Keratinocyte (primary cell): ENCODE measurements around the gene CLCN7. TPM values are rescaled to one million over a fixed set of nuclear protein-coding genes. Genes with fewer than 3 reads are reported as not detected.

Experiments
- DNase-seq: peaks from one replicate; pipeline ENCODE4 v3.0.0-alpha.2; 2011; ENCODE audit warnings: low read depth, missing footprints, low spot score
- FAIRE-seq: peaks from 2 replicates; lab custom pipeline; 2011; peaks lifted over from hg19 to GRCh38; lab: Jason Lieb, UNC
- H2AFZ ChIP-seq: 2 replicates; pipeline ENCODE4 v1.6.0; 2012; ENCODE audit warnings: low read length, control low read depth, inconsistent platforms; ENCODE audit not compliant: control insufficient read depth
- H3K27ac ChIP-seq: 2 replicates; pipeline ENCODE4 v1.5.1; 2011; ENCODE audit warnings: low read length; ENCODE audit not compliant: control insufficient read depth, insufficient read depth
- H3K27me3 ChIP-seq: 3 replicates; pipeline ENCODE4 v1.6.0; 2011; ENCODE audit warnings: low read length; ENCODE audit not compliant: control insufficient read depth, insufficient read depth; ENCODE audit errors: extremely low read depth
- H3K36me3 ChIP-seq, 2 experiments: 2 replicates in 1 of 2; 3 replicates in 1 of 2; pipeline ENCODE4 v1.5.1; 2011; ENCODE audit warnings: low read length in 2 of 2, mild to moderate bottlenecking in 1 of 2; ENCODE audit not compliant: control insufficient read depth in 2 of 2, insufficient read depth in 2 of 2; ENCODE audit errors: extremely low read depth in 1 of 2
- H3K4me1 ChIP-seq: 3 replicates; pipeline ENCODE4 v1.5.1; 2011; ENCODE audit warnings: low read length; ENCODE audit not compliant: control insufficient read depth, insufficient read depth; ENCODE audit errors: extremely low read depth
- H3K4me2 ChIP-seq: 3 replicates; pipeline ENCODE4 v1.6.0; 2011; ENCODE audit warnings: low read depth, low read length; ENCODE audit not compliant: control insufficient read depth, insufficient read depth; ENCODE audit errors: extremely low read depth
- H3K4me3 ChIP-seq, 3 experiments: fragments of 200-600 bp in 1 of 3; sonication (generic) in 1 of 3; 2 replicates in 2 of 3; 3 replicates in 1 of 3; pipeline ENCODE4 v1.5.1; 2011 to 2016; ENCODE audit warnings: low read length in 3 of 3, mild to moderate bottlenecking in 3 of 3, control low read depth in 2 of 3, inconsistent platforms in 1 of 3, low read depth in 1 of 3, mixed read lengths in 1 of 3, mixed run types in 1 of 3, moderate library complexity in 1 of 3; ENCODE audit not compliant: control insufficient read depth in 2 of 3, insufficient read depth in 2 of 3; ENCODE audit errors: extremely low read depth in 1 of 3
- H3K79me2 ChIP-seq: 2 replicates; pipeline ENCODE4 v1.6.0; 2012; ENCODE audit warnings: low read length; ENCODE audit not compliant: control insufficient read depth, insufficient read depth
- H3K9ac ChIP-seq: 3 replicates; pipeline ENCODE4 v1.6.0; 2011; ENCODE audit warnings: low read length; ENCODE audit not compliant: control insufficient read depth, insufficient read depth; ENCODE audit errors: extremely low read depth
- H3K9me1 ChIP-seq: 3 replicates; pipeline ENCODE4 v1.6.0; 2011; ENCODE audit warnings: low read length; ENCODE audit not compliant: control insufficient read depth, insufficient read depth; ENCODE audit errors: extremely low read depth
- H3K9me3 ChIP-seq: 2 replicates; pipeline ENCODE4 v1.5.1; 2012; ENCODE audit warnings: low read depth, low read length; ENCODE audit not compliant: control insufficient read depth
- H4K20me1 ChIP-seq: 3 replicates; pipeline ENCODE4 v1.6.0; 2011; ENCODE audit warnings: low read length; ENCODE audit not compliant: control insufficient read depth, insufficient read depth; ENCODE audit errors: extremely low read depth
- EZH2 ChIP-seq: IDR thresholded peaks from one replicate; pipeline ENCODE4 v1.6.1; 2012; ENCODE audit warnings: inconsistent platforms, mild to moderate bottlenecking, low read length, moderate library complexity
- dilution Hi-C: fragments of 300-500 bp; cut with MboI; formaldehyde crosslinking; loops from one replicate; pipeline ENCODE4 v1.7.0; 2020; ENCODE audit warnings: low sequenced_read_pairs; ENCODE audit not compliant: extremely low pct_ligation_motif_present
- polyA plus RNA-seq, 5 experiments: library from polyadenylated mRNA; depleted of rRNA in 3 of 5; stranded (reverse) in 3 of 5; stranded (forward) in 1 of 5; unstranded in 1 of 5; fragments of >200 nt; gene quantifications; 1 replicate in 1 of 5; 2 replicates in 3 of 5; 3 replicates in 1 of 5; pipeline versions ENCODE4 v1.2.1 to v1.2.3, GENCODE V29; 2011 to 2012; ENCODE audit warnings: missing spikeins in 2 of 5, low read depth in 1 of 5, low replicate concordance in 1 of 5
- TF ChIP-seq, protein P1 (sequence below), 3 experiments: IDR thresholded peaks in 1 of 3; conservative IDR thresholded peaks in 1 of 3; optimal IDR thresholded peaks in 1 of 3; 2 replicates in 2 of 3; 3 replicates in 1 of 3; pipeline versions ENCODE3 to v1.5.1; 2011; ENCODE audit warnings: low read length in 3 of 3, mild to moderate bottlenecking in 3 of 3, moderate library complexity in 2 of 3, control low read depth in 1 of 3, inconsistent platforms in 1 of 3; ENCODE audit not compliant: insufficient read depth in 2 of 3; ENCODE audit errors: extremely low read depth in 1 of 3

The CLCN7 gene
- polyA plus RNA-seq, 1 donor (not counting 4 experiments of a cell fraction or from before 2014, with no cell fraction given), result 13.3 TPM

GRCh38 chr16:1433263-1433560, 41.6 kb downstream of the CLCN7 start:
- Histone ChIP-seq H3K27me3 (no peaks in the 10 kb centered on the region), H3K27ac (no peak overlapping the region), H3K9me1 (no peaks in the 10 kb centered on the region), H3K4me1 (no peaks in the 10 kb centered on the region), H3K9me3 (no peaks in the 10 kb centered on the region), H3K9ac (no peak overlapping the region), H4K20me1 (no peaks in the 10 kb centered on the region), H3K36me3 (no peaks in the 10 kb centered on the region), H3K4me3 (no peak overlapping the region), H2AFZ (no peak overlapping the region), H3K4me2 (no peak overlapping the region), H3K79me2 (no peaks in the 10 kb centered on the region)
- FAIRE-seq, result no peak
- no peak for DNase-seq
- dilution Hi-C loops, result no loop called here
- no peak for TF ChIP-seq EZH2
- TF ChIP-seq, protein P1, sequence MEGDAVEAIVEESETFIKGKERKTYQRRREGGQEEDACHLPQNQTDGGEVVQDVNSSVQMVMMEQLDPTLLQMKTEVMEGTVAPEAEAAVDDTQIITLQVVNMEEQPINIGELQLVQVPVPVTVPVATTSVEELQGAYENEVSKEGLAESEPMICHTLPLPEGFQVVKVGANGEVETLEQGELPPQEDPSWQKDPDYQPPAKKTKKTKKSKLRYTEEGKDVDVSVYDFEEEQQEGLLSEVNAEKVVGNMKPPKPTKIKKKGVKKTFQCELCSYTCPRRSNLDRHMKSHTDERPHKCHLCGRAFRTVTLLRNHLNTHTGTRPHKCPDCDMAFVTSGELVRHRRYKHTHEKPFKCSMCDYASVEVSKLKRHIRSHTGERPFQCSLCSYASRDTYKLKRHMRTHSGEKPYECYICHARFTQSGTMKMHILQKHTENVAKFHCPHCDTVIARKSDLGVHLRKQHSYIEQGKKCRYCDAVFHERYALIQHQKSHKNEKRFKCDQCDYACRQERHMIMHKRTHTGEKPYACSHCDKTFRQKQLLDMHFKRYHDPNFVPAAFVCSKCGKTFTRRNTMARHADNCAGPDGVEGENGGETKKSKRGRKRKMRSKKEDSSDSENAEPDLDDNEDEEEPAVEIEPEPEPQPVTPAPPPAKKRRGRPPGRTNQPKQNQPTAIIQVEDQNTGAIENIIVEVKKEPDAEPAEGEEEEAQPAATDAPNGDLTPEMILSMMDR (optimal IDR thresholded peaks at IDR 0.05 in 1 of 3, IDR thresholded peaks at IDR 0.05 in 1 of 3, conservative IDR thresholded peaks at IDR 0.05 in 1 of 3; ENCODE audit: extremely low read depth in 1 of 3, insufficient read depth in 2 of 3, low read length in 3 of 3), result no peak

DNA sequence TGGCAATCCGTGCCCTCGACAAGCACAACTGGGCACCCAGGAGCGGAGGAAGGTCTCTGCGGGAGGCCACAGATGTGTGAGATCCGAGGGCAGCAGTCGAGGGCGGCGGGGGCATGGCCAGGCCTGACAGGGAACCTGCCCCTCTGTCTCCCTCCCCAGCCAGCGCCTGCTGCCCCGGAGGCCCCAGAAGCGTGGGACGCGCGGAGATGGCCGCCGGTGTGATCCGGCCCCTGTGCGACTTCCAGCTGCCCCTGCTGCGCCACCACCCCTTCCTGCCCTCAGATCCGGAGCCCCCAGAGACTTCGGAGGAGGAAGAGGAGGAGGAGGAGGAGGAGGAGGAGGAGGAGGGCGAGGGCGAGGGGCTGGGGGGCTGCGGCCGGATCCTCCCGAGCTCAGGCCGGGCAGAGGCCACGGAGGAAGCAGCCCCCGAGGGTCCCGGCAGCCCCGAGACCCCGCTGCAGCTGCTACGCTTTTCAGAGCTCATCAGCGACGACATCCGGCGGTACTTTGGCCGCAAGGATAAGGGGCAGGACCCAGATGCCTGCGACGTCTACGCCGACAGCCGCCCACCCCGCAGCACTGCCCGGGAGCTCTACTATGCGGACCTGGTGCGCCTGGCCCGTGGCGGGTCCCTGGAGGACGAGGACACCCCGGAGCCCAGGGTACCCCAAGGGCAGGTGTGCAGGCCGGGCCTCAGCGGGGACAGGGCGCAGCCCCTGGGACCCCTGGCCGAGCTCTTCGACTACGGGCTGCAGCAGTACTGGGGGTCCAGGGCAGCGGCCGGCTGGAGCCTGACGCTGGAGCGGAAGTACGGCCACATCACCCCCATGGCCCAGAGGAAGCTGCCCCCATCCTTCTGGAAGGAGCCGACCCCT, 42.2 kb downstream of the CLCN7 start:
- DNase-seq (no peak), FAIRE-seq (no peak)
- Histone ChIP-seq H3K79me2 (no peaks in the 10 kb centered on the region), H3K4me3 (no peak overlapping the region), H3K9me1 (no peaks in the 10 kb centered on the region), H3K9ac (no peak overlapping the region), H3K27ac (no peak overlapping the region), H3K4me1 (no peaks in the 10 kb centered on the region), H3K27me3 (no peaks in the 10 kb centered on the region), H3K4me2 (no peak overlapping the region), H4K20me1 (no peaks in the 10 kb centered on the region), H3K9me3 (no peaks in the 10 kb centered on the region), H3K36me3 (no peaks in the 10 kb centered on the region), H2AFZ (no peak overlapping the region)
- dilution Hi-C loops, result no loop called here
- TF ChIP-seq, protein P1 (optimal IDR thresholded peaks at IDR 0.05 in 1 of 3, IDR thresholded peaks at IDR 0.05 in 1 of 3, conservative IDR thresholded peaks at IDR 0.05 in 1 of 3; ENCODE audit: extremely low read depth in 1 of 3, insufficient read depth in 2 of 3, low read length in 3 of 3), result no peak
- TF ChIP-seq EZH2, result no peak
